Measurements from ENCODE around the gene MAPK14.

DNA sequence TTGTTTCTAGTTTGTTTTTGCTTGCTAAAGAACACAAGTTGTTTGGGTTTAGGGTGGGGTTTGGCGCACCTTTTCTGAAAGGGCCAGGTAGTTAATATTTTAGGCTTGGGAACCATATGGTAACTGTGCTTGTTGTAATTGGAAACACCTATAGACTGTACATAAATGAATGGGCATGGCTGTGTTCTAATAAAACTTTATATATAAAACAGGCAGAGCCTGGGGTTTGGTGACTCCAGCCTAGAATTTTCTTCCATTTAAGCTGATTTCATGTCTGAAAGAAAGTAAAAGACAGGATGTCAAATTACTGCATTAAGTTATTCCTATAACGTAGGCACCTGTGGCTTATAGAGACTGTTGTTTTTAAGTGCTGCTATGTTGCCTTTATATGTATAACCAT is 66.6 kb downstream of the MAPK14 start:
- no peak for TF ChIP-seq ZNF263 (CRISPR knock-in tag; IDR thresholded peaks at IDR 0.05; ENCODE audit: borderline replicate concordance)
- TF ChIP-seq SLC30A9 (CRISPR knock-in tag; IDR thresholded peaks at IDR 0.05): no peak
- TF ChIP-seq EP300 (IDR thresholded peaks at IDR 0.05; ENCODE audit: low read length): no peak
- no peak for TF ChIP-seq ATF2 (CRISPR knock-in tag; IDR thresholded peaks at IDR 0.05)
- no peak for TF ChIP-seq ELF1 (tag; IDR thresholded peaks at IDR 0.05)
